Measurements from ENCODE around the gene TPPP. TPM values are rescaled to one million over a fixed set of nuclear protein-coding genes. Genes with fewer than 3 reads are reported as not detected.

TPPP gene
- total RNA-seq, 1 experiment from 2014 or later, result 0.12 TPM

DNA sequence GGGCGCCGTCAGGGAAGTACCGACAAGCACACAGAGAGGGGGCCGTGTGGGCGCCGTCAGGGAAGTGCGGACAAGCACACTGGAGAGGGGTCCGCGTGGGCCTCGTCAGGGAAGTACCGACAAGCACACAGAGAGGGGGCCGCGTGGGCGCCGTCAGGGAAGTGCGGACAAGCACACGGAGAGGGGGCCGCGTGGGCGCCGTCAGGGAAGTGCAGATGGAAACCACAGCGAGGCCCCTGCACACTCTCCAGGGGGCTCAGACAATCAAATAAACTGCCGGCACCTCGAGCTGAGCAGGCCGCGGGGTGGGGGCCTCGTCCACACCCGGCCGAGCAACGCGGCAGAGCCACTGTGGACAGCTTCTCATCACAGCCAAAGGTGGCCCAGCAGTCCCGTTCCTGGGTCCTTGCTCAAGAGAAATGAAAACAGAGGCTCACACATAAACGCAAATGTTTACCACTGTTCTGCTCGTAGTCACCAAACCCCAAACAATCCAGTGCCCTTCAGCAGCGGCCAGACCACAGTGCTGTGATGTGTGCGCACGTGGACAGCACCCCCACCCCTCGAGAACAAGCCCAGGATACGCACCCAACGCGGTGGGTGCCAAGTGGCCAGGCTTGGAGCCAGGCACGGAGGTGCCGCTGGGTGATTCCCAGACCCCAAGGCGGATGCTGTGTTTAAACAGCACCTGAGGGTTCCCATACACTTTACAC, 24.7 kb downstream of the TPPP start:
- Mint-ChIP-seq H3K4me3 (ENCODE audit: unreplicated experiment) (no peak overlapping the region), H3K27ac (ENCODE audit: low read depth, unreplicated experiment) (no peak overlapping the region), H3K27me3 (ENCODE audit: insufficient read depth, unreplicated experiment) (no peaks in the 10 kb centered on the region), H3K36me3 (ENCODE audit: insufficient read depth, unreplicated experiment) (peaks cover 6% of the 10 kb centered on the region), H3K9me3 (ENCODE audit: unreplicated experiment) (no peaks in the 10 kb centered on the region), H3K4me1 (ENCODE audit: insufficient read depth, unreplicated experiment) (peaks cover 7% of the 10 kb centered on the region)
- TF ChIP-seq, protein P1, sequence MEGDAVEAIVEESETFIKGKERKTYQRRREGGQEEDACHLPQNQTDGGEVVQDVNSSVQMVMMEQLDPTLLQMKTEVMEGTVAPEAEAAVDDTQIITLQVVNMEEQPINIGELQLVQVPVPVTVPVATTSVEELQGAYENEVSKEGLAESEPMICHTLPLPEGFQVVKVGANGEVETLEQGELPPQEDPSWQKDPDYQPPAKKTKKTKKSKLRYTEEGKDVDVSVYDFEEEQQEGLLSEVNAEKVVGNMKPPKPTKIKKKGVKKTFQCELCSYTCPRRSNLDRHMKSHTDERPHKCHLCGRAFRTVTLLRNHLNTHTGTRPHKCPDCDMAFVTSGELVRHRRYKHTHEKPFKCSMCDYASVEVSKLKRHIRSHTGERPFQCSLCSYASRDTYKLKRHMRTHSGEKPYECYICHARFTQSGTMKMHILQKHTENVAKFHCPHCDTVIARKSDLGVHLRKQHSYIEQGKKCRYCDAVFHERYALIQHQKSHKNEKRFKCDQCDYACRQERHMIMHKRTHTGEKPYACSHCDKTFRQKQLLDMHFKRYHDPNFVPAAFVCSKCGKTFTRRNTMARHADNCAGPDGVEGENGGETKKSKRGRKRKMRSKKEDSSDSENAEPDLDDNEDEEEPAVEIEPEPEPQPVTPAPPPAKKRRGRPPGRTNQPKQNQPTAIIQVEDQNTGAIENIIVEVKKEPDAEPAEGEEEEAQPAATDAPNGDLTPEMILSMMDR (IDR thresholded peaks at IDR 0.05; ENCODE audit: unreplicated experiment), result no peak
- CTCF ChIA-PET, result interaction anchor here (0.6 to 6.5 kb wide), 6 partner anchors 11 to 1841 kb away, joined by 3 to 63 read pairs (median 4); no protein-coding TSS in a partner anchor
- DNase-seq (ENCODE audit: unreplicated experiment), result no peak
- POLR2A ChIA-PET, result no interaction called here
- intact Hi-C loops (cut with micrococcal nuclease), result no loop called here
- no TSS peak for BruUV-seq (replicated peaks)

DNA sequence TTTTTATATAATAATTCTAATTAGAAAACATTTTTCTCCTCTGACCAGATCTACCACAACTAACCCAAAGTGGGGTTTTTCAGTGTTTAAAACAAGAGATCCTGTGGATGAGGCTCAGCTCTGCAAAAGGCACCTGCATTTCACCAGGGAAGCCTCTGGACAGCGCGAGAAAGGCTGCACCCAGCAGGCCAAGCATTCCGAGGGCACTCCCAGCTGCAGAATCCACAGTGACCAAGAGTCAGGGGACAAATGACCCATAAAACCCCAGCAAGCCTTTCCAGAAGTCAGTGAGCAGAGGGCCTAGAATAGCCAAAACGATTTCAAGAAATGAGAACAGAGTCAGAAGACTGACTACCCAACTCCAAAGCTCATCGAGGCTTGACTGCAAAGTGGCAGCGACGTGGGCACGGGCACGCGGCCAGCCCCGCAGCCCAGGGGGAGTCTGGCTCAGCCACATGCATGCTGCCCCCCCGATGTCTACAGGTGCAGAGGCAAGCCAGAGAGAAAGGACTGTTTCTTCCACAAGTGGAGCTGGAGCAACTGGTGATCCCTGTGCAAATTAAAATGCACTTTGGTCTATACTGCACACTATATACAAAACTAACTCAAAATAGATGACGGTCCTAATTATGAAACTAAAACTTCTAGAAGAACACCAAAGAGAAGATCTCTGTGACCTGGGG, 26.2 kb downstream of the TPPP start:
- Mint-ChIP-seq H3K36me3 (ENCODE audit: insufficient read depth, unreplicated experiment) (peaks cover 13% of the 10 kb centered on the region), H3K9me3 (ENCODE audit: unreplicated experiment) (no peaks in the 10 kb centered on the region), H3K27me3 (ENCODE audit: insufficient read depth, unreplicated experiment) (no peaks in the 10 kb centered on the region), H3K4me3 (ENCODE audit: unreplicated experiment) (no peak overlapping the region), H3K27ac (ENCODE audit: low read depth, unreplicated experiment) (no peak overlapping the region), H3K4me1 (ENCODE audit: insufficient read depth, unreplicated experiment) (no peaks in the 10 kb centered on the region)
- no peak for DNase-seq (ENCODE audit: unreplicated experiment)
- no TSS peak for BruUV-seq (replicated peaks)
- CTCF ChIA-PET, result no interaction called here
- intact Hi-C loops (cut with micrococcal nuclease), result no loop called here
- POLR2A ChIA-PET, result no interaction called here
- TF ChIP-seq, protein P1 (IDR thresholded peaks at IDR 0.05; ENCODE audit: unreplicated experiment), result no peak

DNA sequence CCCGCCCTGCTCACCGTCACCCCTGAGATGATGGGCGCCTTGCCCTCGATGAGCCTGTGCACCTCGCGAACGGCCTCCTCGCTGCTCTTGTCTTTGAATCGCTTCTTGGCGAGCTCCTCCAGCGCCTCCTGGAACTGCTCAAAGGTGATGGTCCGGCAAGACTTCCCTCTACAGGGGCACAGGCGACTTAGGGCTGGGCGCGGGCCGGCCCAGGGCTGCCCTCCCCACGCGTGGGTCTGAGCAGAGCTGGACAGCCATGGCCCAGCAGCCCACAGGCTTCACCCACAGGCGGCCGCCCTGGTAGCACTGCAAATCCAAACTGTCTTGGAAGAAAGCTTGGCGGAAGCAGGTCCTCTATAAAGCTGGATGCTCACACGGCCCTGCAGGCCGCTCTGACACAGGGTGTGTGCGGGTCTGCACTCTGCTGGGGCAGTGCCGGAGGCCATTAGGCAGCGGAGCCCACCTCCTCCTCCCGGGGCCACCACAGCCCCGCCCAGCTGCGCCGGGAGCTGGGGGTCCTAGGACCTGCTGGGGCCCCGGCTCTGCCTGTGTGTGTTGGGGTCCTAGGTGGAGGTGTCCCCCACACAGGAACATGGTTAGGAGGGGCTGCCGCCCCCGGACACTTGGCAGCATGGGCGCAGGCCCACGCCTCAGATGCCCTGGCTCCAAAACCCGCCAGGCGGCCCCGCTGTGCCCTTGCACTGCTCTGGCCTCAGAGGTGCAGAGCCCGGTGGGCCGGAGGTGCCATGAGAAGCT, 27.0 kb downstream of the TPPP start:
- CTCF ChIA-PET, result no interaction called here
- no peak for DNase-seq (ENCODE audit: unreplicated experiment)
- POLR2A ChIA-PET, result no interaction called here
- intact Hi-C loops (cut with micrococcal nuclease), result no loop called here
- no TSS peak for BruUV-seq (replicated peaks)
- Mint-ChIP-seq H3K4me1 (ENCODE audit: insufficient read depth, unreplicated experiment) (no peaks in the 10 kb centered on the region), H3K36me3 (ENCODE audit: insufficient read depth, unreplicated experiment) (peaks cover 16% of the 10 kb centered on the region), H3K27ac (ENCODE audit: low read depth, unreplicated experiment) (no peak overlapping the region), H3K27me3 (ENCODE audit: insufficient read depth, unreplicated experiment) (no peaks in the 10 kb centered on the region), H3K4me3 (ENCODE audit: unreplicated experiment) (no peak overlapping the region), H3K9me3 (ENCODE audit: unreplicated experiment) (no peaks in the 10 kb centered on the region)
- TF ChIP-seq, protein P1 (IDR thresholded peaks at IDR 0.05; ENCODE audit: unreplicated experiment), result no peak

DNA sequence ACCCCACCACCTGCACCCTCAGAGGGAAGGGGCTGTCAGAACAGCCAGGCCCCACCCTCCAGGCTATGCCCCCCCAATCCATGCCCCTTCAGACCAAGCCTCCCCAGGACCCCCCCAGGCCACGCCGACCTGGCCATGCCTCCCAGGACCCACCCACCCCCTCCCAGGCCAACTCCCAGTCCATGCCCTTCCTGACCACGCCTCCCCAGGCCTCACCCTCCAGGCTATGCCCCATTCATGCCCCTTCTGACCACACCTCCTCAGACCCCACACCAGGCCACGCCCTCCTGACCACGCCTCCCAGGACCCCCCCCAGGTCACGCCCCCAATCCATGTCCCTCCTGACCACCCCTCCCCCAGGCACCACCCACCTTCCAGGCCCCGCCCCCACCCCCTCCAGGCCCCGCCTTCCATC, 27.6 kb downstream of the TPPP start:
- CTCF ChIA-PET, result no interaction called here
- POLR2A ChIA-PET, result no interaction called here
- Mint-ChIP-seq H3K4me1 (ENCODE audit: insufficient read depth, unreplicated experiment) (no peaks in the 10 kb centered on the region), H3K36me3 (ENCODE audit: insufficient read depth, unreplicated experiment) (peaks cover 22% of the 10 kb centered on the region), H3K27me3 (ENCODE audit: insufficient read depth, unreplicated experiment) (no peaks in the 10 kb centered on the region), H3K9me3 (ENCODE audit: unreplicated experiment) (no peaks in the 10 kb centered on the region), H3K27ac (ENCODE audit: low read depth, unreplicated experiment) (no peak overlapping the region), H3K4me3 (ENCODE audit: unreplicated experiment) (no peak overlapping the region)
- no peak for DNase-seq (ENCODE audit: unreplicated experiment)
- BruUV-seq (replicated peaks), result no TSS peak
- intact Hi-C loops (cut with micrococcal nuclease), result no loop called here
- TF ChIP-seq, protein P1 (IDR thresholded peaks at IDR 0.05; ENCODE audit: unreplicated experiment), result no peak
